ENCODE data around the gene WDR54.
"Not testable (repeated sequence)": the region's sequence is repeated elsewhere in the genome, so short reads cannot be mapped to it uniquely, and the experiment has no call there.

Gene WDR54

GRCh38 chr2:74401891-74402290 is 19.6 kb upstream of the WDR54 start:
- in situ Hi-C loops (cut with HindIII; ENCODE audit: low sequenced_read_pairs): no loop called here

DNA sequence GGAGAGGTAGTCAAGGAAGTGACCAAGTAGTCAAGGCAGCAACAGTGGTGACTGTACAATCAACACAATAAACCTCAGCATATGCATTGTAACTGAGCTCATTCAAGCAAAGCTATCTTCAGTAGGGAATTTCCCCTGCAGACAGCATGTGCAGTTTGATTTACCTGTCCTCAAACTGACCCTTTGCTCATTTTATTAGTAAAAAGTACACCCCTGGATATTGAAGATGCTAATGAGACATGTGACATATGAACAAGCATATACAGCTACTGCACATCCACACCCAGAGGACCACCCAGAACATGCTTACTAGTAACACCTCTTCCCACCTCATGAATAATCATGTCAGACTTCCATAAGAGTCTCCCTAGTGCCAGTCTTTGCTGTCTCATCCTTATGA is 15.5 kb upstream of the WDR54 start:
- in situ Hi-C loops (cut with HindIII; ENCODE audit: low sequenced_read_pairs): no loop called here

GRCh38 chr2:74407682-74408081 is 13.8 kb upstream of the WDR54 start:
- in situ Hi-C loops (cut with HindIII; ENCODE audit: low sequenced_read_pairs): no loop called here

DNA sequence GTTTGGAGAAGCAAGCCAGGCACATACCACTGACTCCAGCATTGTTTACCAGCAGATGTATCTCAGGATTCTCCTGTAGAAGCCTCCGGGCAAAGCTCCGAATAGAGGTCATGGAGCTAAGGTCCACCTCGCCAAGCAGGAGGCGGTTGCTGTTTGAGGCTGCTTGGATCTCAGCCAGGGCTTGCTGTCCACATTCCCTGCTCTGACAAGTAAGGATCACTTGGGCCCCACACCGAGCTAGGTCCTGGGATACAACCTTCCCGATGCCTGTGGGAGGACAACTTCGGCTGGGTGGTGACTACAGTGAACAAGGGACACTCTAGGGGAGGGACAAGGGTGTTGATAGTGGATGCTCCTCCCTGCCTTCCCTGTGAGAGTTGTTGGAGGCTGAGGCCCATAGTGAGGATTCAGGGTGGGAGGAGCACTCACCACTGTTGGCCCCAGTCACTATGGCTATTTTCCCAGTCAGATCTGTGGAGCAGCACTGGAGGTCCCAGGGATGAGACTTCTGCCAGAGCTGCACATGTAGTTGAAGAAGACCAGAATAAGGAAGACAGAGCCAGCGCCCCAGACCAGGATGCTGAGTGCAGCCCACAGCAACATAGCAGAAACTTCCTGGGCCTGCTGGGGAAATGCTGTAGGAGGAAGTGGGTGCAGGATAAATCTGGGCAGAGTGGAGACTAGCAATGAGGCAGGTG is 8.4 kb upstream of the WDR54 start:
- in situ Hi-C loops (cut with HindIII; ENCODE audit: low sequenced_read_pairs): no loop called here

GRCh38 chr2:74414441-74414840 is 7.1 kb upstream of the WDR54 start:
- in situ Hi-C loops (cut with HindIII; ENCODE audit: low sequenced_read_pairs): no loop called here

DNA sequence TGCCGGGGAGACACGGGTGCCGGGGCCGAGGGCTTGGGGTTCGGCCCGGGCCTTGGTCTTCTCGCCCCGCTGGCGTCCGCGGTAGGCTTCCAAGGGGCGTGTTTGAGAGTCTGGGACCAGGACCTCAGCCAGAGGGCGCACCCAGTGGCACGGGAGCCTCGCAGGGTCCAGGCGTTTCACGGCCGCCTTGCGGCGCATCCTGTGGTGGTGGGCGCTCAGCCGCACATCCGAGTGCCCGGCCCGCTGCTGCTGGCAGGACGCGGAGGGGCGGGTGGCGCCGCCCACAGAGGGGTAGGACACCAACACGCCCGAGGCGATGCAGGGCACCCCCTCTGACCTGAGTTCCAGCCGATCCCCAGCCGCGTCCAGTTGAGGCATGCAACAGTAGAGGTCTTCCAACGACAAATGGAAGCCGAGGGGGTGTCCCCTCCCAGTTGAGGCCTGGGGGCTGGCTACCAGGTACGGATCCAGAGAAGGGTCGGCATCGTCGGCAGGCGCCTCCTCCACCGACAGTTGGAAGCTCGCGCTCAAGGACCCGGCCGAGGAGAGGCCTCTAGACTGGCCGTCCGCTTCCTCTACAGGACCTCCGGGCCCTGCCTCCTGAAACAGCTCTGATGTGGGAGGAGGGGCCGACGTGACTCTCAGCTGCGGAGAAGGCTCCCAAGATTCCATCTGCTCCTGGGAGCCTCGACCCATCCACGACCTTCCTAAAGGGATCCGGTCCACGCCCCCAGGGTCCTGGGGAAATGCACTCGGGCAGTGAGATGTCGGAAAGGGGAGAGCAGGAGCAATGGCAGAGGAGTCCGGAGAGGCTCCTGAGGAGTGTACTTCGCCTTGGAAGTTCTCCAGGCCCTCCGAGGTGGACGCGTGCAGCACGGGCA is 6.4 kb upstream of the WDR54 start:
- in situ Hi-C loops (cut with HindIII; ENCODE audit: low sequenced_read_pairs): no loop called here

DNA sequence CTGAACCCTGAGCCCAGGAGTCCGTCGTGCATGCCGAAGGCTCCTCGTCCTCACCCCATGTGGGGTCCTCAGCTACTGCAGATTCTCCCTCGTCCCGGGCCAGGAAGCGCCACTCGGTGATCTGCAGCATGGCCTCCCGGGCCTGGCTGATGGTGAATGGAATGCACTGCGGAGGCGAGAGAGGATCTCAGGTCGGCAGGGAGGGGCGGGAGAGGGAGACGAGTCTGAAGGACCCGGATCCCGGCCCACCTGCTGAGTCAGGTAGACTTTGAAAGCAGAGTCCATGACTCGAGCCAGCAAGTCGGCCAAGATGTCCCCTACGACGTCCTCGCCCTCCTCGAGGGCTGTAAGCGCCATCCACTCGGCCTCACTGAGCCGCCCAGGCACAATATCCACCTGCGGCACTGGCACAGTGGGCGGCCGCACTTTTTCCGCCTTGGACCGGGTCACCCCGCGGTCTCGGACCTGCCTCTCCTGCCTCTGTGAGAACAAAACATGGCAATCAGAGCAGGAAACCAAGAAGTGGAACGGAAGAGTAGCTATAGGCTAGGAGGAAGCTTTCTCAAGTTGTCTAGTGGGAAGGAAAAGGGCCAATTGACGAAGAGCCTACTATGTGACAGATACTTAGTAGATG is 5.7 kb upstream of the WDR54 start:
- in situ Hi-C loops (cut with HindIII; ENCODE audit: low sequenced_read_pairs): no loop called here

- in situ Hi-C loops (cut with HindIII; ENCODE audit: low sequenced_read_pairs): no loop called here
Observed at GRCh38 chr2:74416778-74417177, 4.8 kb upstream of the WDR54 start.

DNA sequence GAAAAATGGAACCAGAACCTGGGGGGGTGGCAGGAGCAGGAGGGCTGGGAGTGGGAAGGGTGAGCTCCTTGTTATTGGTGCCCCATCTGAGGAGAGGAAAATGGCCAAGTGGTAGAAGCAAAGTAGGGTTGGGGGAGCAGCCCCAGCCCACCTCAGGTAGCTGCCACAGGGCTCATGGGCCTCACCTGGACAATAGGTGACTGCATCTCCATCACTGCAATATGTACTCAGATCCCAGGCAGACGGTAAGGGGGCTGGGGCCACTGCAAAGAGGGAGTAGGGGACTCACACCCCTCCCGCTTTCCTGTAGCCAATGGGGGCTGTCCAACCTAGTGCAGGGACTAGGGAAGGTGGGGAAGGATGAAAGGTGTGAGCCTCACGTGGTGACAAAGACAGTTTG is 4.3 kb upstream of the WDR54 start:
- in situ Hi-C loops (cut with HindIII; ENCODE audit: low sequenced_read_pairs): no loop called here

DNA sequence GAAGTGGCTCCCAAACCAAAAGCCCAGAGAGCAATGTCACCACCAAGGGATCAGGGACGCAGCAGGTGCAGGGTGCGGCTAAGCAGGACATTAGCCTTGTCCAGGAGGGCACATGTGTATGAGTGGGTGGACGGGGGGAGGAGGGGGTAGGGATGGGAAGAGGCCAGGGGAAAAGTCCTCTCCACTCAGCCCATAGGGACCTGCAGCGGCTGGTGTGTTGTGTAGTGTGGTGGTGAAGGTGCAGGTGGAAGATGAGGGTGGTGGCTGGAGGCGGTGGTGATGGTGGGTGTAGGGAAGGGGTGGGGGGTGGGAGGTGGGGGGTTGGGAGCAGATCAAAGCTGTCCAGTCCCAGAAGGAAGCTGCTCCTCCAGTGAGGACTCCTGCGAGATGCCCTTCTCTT is 3.8 kb upstream of the WDR54 start:
- in situ Hi-C loops (cut with HindIII; ENCODE audit: low sequenced_read_pairs): no loop called here

- in situ Hi-C loops (cut with HindIII; ENCODE audit: low sequenced_read_pairs): no loop called here
Observed at GRCh38 chr2:74418312-74418711, 3.2 kb upstream of the WDR54 start.

DNA sequence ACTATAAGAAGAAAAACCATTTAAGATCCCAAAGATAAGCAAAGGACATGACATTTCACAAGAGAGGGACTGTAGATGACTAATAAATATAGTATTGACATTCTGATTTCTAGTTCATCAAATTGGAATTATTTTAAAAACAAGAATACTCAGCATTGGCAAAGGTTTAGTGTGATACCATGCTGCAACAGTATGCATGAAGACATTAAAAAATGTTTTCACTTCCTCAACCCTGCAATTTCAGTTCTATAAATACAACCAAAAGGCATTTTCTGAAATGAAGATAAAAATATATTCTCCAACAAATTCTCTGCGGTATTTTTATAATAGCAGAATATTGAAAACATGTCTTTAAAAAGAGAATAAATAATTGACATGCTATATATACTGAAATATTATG is 2.2 kb upstream of the WDR54 start:
- in situ Hi-C loops (cut with HindIII; ENCODE audit: low sequenced_read_pairs): no loop called here

DNA sequence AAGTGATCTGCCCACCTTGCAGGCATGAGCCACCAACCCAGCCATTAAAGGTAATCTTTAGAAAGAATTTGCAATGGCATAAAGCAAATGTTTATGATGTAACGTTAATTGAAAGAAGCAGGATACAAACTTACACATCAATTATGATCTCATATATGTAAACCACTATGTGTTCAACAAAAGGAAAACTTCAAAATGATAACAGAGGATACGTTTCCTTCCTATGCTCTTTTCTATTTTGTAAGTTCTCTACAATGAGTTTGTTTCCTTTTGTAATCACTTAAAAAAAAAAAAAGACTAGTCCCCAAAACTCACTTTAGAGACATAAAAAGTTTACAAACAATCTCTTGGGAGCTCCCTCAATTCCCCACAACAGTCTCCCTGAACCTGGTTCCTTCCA is 1.5 kb upstream of the WDR54 start:
- in situ Hi-C loops (cut with HindIII; ENCODE audit: low sequenced_read_pairs): no loop called here

GRCh38 chr2:74420443-74421103 is 957 bp upstream of the WDR54 start:
- in situ Hi-C loops (cut with HindIII; ENCODE audit: low sequenced_read_pairs): not testable (repeated sequence)

GRCh38 chr2:74423231-74424095 is 1.9 kb downstream of the WDR54 start:
- in situ Hi-C loops (cut with HindIII; ENCODE audit: low sequenced_read_pairs): no loop called here

DNA sequence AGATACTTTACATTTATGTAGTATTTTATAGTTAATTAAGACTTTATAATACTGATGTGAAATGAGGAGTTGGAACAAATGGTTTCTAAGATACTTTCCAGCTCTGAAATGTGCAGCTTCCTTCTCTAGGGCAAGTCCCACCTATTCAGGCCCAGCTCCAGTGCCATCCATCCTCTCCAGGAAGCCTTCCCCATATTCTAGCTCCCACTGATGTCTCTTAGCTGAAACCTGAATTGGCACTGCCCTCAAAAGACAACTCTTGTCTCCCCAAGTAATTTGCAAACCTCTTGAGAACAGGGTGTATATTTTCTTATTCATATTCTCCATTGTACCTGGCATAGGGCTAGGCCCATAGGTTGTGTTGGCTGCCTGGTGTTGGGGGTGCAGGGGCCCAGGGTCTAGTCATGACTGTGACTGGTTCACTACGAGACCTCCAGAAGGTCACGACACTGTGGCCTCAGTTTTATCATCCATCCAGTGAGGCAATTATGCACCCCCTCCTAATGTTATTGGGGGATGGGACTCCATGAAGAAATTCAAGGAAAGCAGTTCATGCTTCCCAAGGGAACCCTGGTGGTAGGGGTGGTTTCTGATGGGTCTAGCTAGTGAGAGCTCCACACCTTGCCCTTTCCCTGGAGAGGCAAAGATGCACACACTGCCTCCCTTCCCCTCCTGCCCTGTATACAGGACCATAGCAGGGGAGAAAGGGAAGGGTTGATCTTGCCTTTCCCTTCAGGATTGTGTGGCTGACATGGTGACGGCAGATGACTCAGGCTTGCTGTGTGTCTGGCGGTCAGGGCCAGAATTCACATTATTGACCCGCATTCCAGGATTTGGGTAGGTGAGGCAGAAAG is 2.8 kb downstream of the WDR54 start:
- in situ Hi-C loops (cut with HindIII; ENCODE audit: low sequenced_read_pairs): no loop called here

DNA sequence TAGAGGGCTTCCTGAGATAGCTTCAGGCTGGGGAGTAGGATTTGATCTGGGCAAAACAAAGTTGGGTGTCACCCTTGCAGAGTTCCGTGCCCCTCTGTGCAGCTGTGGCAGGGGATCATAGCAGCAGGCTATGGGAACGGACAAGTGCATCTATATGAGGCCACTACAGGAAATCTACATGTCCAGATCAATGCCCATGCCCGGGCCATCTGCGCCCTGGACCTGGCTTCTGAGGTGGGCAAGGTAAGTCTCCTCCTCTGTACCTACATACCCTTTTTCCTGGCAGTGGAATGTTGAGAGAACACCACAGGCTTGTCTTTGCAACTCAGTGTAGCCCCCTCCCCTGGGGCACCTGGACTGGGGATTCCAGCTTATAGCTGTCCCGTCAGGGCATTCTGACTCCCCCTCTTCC is 3.5 kb downstream of the WDR54 start:
- in situ Hi-C loops (cut with HindIII; ENCODE audit: low sequenced_read_pairs): no loop called here

GRCh38 chr2:74425523-74425922 is 4.0 kb downstream of the WDR54 start:
- in situ Hi-C loops (cut with HindIII; ENCODE audit: low sequenced_read_pairs): no loop called here

GRCh38 chr2:74426181-74426758 is 4.7 kb downstream of the WDR54 start:
- in situ Hi-C loops (cut with HindIII; ENCODE audit: low sequenced_read_pairs): no loop called here
